Subcutaneous adipose tissue (tissue), 4 donors: ENCODE results near the gene ABCG5. TPM values are rescaled to one million over a fixed set of nuclear protein-coding genes. Genes with fewer than 3 reads are reported as not detected.

ENCODE experiments used
- total RNA-seq, 4 donors: library from RNA; depleted of rRNA; stranded (reverse); fragments of >200 nt; gene quantifications; one replicate each; pipeline ENCODE4 v1.1.0, GENCODE V29; 2016
- TF ChIP-seq, protein P1 (sequence below): fragments of 450-650 bp; IDR thresholded peaks from one replicate; pipeline ENCODE4 v1.5.1; 2016; ENCODE audit warnings: low read depth, mild to moderate bottlenecking, control low read depth, antibody characterized with exemption, moderate library complexity

The ABCG5 gene
- total RNA-seq, 4 donors from 2014 or later, result not detected

DNA sequence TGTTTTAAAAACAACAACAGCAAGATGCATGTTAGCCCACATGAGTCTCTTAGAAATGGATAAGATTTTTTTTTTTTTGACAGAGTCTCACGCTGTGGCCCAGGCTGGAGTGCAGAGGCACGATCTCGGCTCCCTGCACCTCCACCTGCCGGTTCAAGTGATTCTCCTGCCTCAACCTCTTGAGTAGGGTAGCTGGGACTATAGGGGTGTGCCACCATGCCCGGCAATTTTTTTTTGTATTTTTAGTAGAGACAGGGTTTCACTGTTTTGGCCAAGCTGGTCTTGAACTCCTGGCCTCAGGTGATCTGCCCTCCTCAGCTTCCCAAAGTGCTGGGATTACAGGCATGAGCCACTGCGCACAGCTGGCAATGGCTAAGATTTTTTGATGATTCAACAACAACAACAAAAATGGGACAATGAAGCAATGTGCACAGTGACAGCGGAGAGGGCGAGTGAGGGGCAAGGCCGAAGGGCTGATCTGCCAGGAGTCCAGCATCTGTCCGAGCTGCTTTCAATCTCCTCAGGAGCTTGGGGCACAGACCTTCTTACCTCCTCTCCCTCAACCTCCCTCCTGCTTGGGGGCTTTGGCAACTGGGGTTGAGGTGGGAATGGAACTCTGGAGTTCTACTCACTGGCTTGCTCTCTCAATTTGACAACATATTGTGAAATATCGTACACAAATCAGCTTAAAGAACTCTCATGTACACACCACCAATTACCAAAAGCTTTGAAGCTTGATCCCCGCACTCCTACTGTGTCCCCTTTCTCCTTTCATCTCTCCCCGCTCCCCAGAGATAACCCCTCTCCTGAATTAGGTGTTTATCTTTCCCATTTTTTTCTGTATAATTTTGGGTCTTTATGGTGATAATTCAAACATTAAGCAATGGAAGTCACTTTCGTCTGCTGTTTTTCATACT is 3.6 kb upstream of the ABCG5 start:
- TF ChIP-seq, protein P1, sequence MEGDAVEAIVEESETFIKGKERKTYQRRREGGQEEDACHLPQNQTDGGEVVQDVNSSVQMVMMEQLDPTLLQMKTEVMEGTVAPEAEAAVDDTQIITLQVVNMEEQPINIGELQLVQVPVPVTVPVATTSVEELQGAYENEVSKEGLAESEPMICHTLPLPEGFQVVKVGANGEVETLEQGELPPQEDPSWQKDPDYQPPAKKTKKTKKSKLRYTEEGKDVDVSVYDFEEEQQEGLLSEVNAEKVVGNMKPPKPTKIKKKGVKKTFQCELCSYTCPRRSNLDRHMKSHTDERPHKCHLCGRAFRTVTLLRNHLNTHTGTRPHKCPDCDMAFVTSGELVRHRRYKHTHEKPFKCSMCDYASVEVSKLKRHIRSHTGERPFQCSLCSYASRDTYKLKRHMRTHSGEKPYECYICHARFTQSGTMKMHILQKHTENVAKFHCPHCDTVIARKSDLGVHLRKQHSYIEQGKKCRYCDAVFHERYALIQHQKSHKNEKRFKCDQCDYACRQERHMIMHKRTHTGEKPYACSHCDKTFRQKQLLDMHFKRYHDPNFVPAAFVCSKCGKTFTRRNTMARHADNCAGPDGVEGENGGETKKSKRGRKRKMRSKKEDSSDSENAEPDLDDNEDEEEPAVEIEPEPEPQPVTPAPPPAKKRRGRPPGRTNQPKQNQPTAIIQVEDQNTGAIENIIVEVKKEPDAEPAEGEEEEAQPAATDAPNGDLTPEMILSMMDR, result no peak

DNA sequence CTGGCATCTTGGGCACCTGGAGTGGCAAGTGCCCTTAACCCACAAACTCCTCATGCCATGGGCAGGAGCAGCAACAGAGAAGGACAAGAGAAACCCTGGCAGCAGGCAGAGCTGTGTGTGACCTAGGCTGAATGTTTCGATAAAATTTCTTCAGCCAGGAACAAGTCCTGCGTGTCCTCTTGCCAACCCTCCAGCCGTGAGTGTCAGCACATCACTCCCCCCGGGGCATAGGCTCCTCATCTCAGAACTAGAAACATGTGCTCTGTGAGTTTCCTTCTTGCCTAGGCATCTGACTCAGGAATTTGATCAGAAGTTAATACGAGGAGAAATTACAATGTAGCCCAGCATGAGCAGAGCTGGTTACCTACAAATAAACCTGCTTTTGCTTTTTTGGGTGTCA is 2.3 kb upstream of the ABCG5 start:
- TF ChIP-seq, protein P1, result no peak

DNA sequence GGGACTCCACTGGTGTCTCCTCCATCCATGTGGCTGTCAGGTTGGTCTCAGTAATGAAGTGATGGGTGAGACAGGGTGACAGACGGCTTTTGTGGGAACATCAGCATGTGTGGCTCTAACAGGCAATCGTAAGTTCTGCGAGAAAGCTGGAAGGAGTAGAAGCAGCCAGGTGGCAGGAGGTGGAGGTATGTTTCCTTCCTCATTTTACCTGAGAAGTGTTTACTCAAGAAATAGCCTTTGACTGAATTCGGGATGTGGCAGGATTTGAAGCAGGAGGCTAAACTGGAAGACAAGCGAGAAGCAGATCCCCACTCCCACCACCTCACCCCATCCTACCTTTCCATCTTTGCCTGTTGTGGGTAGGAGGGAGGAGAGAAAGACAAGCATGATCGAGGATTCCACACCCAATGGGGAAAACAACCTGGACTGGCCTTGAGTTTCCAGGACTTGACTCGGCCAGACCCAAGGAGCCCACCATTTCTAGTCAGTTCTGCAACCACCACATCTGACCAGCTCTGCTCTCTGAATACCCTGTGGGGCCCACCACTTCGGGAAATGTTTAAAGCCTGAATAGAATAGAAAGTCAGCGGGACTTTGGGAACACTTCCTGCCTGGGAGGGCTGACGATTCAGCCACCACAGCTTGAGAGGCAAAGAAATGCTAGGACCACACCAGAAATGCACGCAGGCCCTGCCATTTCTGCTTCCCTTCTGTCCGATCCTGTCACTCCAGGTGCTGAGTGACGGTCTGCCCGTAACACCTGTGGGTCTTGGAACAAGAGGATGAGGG is 1.3 kb upstream of the ABCG5 start:
- TF ChIP-seq, protein P1, result no peak

DNA sequence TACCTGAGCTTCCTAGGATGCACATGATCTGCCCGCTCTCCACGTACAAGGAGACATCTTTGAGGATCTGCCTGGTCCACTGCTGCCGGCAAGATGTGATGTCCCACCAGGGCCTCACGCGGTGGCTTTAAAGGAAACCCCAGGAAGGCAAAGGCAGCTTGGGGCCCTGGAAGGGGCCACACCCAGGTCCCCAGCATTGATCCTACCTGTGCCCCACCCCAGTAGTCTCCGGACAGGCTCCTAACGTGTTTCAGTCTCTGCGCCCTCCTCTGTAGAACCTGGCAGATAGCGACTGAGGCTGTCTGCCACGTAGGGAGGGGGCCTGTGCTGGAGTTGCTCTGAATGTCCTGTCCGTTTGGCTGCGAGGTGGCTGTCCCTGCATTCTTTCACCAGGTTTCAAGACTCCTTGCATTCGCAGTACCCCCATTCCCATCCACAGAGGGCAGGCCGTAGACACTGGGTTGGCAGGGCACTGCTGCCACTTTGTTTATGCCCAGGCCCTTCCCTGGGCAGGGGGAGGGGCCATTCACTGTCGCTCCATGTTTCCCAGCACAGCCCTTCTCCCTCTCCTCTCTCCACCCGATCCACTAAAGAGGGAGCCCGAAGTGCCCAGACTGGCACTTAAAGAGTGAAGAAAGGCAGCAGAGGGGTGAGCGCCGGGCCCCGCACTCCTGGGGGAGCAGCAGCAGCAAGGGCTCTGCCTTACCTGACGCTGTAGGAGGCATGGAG is 644 bp downstream of the ABCG5 start:
- TF ChIP-seq, protein P1, result no peak

DNA sequence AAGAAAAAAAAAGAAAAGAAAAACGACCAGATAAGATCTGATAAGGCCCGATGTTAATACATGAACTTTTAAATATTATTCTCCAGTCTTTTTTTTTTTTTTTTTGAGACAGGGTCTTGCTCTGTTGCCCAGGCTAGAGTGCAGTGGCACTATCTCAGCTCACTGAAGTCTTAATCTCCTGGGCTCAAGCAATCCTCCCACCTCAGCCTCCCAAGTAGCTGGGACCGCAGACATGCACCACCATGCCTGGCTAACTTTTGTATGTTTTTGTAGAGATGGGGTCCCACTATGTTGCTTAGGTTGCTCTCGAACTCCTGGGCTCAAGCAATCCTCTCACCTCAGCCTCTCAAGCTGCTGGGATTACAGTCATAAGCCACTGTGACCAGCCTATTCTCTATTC is 1.6 kb downstream of the ABCG5 start:
- TF ChIP-seq, protein P1, result no peak

DNA sequence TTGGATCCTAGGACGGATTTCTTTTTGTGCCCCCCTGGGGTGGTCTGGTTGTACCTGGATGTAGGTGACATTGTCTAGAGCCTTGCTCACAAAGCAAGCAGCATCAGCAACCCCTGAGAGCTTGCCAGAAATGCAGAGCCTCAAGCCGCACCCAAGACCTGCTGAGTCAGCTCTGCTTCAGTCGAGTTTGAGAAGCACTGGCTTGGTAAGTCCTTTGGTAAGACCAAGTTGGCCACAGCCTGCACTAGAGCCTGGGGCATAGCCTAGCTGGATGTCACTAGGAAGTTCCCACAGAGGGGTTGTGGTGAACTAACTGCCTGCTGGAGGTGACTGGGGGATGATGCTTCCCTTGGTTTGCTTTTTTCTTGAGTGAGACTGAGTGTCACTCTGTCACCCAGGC is 6.2 kb downstream of the ABCG5 start:
- TF ChIP-seq, protein P1, result no peak
